K562 (cell line): ENCODE measurements around the gene ZYG11A. TPM values are rescaled to one million over a fixed set of nuclear protein-coding genes. Genes with fewer than 3 reads are reported as not detected.

Source experiments
- BRD4 ChIP-seq: fragments of 200-600 bp; sonication (generic); IDR thresholded peaks from 2 replicates; pipeline ENCODE4 v1.6.1; 2017; ENCODE audit warnings: inconsistent platforms
- POLR2G ChIP-seq: fragments of 200-400 bp; formaldehyde crosslinking; IDR thresholded peaks from 2 replicates; pipeline ENCODE4 v1.6.1; 2017; ENCODE audit warnings: low read depth, mild to moderate bottlenecking, antibody characterized with exemption, low read length, moderate library complexity
- SREBF2 ChIP-seq: sonication (generic); formaldehyde crosslinking; IDR thresholded peaks from 2 replicates; pipeline ENCODE4 v1.4.0; 2020; ENCODE audit warnings: mild to moderate bottlenecking, missing genetic modification reagents
- YY1 ChIP-seq, 3 experiments: IDR thresholded peaks; 2 replicates each; pipeline ENCODE4 v1.6.1; 2011; ENCODE audit warnings: low read length in 2 of 3, mild to moderate bottlenecking in 2 of 3, moderate library complexity in 2 of 3, borderline replicate concordance in 1 of 3, control low read depth in 1 of 3, low read depth in 1 of 3; ENCODE audit not compliant: insufficient read depth in 3 of 3, insufficient replicate concordance in 2 of 3, control insufficient read depth in 1 of 3, insufficient read length in 1 of 3; ENCODE audit errors: extremely low read depth in 1 of 3
- ZNF146 ChIP-seq: IDR thresholded peaks from one replicate; pipeline ENCODE4 v1.6.1; 2018; ENCODE audit warnings: missing compliant biosample characterization; ENCODE audit not compliant: unreplicated experiment
- ZSCAN29 ChIP-seq: fragments of 450-650 bp; IDR thresholded peaks from 2 replicates; pipeline ENCODE4 v1.6.1; 2017
- polyA plus RNA-seq, 8 experiments: library from polyadenylated mRNA; depleted of rRNA in 4 of 8; stranded (reverse) in 5 of 8; unstranded in 3 of 8; fragments of >200 nt; fragmentation: Nextera tagmentation in 2 of 8; fragmentation: Illumina TruSeq in 1 of 8; extraction: Ambion mirVana in 2 of 8; extraction: Trizol in 1 of 8; gene quantifications; 2 replicates each; pipeline versions ENCODE4 v1.2.1 to v1.2.3, GENCODE V29; 2011 to 2014; ENCODE audit warnings: inconsistent platforms in 1 of 8, missing spikeins in 1 of 8
- total RNA-seq, 7 experiments: library from RNA; depleted of rRNA in 6 of 7; stranded (reverse); fragments of >200 nt in 6 of 7; fragmentation: Illumina TruSeq in 2 of 7; extraction: Trizol in 2 of 7; gene quantifications; 2 replicates each; pipeline versions ENCODE4 v1.2.1 to v1.2.3, GENCODE V29; 2011 to 2021; ENCODE audit warnings: low replicate concordance in 1 of 7
- TF ChIP-seq, protein P1 (sequence below): fragments of 450-650 bp; IDR thresholded peaks from 2 replicates; pipeline ENCODE4 v1.6.1; 2016; ENCODE audit warnings: low read depth
- TF ChIP-seq, protein P2 (sequence below): sonication (generic); formaldehyde crosslinking; IDR thresholded peaks from 2 replicates; pipeline ENCODE4 v1.8.1; 2022; ENCODE audit warnings: missing genetic modification reagents
- TF ChIP-seq, protein P3 (sequence below): fragments of 450-650 bp; formaldehyde crosslinking; IDR thresholded peaks from 2 replicates; pipeline ENCODE4 v1.4.0; 2020; ENCODE audit warnings: mild to moderate bottlenecking
- TF ChIP-seq, protein P4 (sequence below): fragments of 200-800 bp; sonication (Bioruptor generic); IDR thresholded peaks from 2 replicates; pipeline ENCODE4 v1.6.1; 2017; ENCODE audit warnings: missing genetic modification characterization, missing compliant biosample characterization
- TF ChIP-seq, protein P5 (sequence below), 2 experiments: fragments of 450-650 bp; conservative IDR thresholded peaks; 2 replicates each; pipeline ENCODE4 v1.6.1; 2017; ENCODE audit warnings: mild to moderate bottlenecking in 2 of 2, moderate library complexity in 2 of 2

The ZYG11A gene
- total and polyA plus RNA-seq, 9 of the 15 experiments (the other 6 are each of a cell fraction or from before 2014, with no cell fraction given), result 4.5 to 21.9 (median 14.0) TPM

DNA sequence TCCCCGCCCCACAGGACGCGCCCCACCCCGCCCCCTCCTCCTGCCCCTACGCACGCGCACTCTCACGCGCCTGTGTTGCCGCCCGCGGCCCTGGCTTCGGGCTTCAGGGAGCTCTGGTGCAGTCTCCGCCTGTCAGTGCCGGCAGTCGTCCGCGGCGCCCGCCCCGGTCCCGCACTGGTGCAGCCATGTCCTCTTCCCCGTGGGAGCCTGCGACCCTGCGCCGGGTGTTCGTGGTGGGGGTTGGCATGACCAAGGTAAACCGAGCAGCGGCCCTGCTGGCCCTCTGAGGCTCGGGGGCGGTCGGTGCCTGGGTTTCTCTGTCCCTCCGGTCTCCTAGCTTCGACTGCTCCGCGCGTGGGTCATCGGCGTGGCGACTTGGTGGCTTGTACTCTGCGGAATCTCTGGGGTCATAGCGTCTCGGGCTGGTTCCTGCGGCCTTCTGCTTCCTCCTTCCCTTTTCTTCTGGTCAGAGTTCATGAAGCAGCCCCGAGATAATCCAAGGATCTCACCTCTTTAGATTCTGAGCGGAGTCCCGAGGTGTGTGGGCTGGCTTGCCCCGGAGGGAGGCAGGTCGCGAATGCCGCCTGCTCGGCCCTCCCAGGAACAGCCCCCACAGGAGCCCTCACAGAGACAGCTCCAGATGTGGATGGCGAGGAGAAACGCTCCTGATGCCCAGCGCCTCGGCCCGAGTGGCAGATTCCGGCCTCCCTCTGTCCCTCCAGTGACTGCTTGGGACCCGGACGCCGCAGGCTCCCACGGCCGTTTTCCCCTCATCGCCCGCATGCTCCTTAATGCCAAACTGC is 84.9 kb downstream of the ZYG11A start, which contains the start of gene SCP2 (continued):
- TF ChIP-seq, protein P1, sequence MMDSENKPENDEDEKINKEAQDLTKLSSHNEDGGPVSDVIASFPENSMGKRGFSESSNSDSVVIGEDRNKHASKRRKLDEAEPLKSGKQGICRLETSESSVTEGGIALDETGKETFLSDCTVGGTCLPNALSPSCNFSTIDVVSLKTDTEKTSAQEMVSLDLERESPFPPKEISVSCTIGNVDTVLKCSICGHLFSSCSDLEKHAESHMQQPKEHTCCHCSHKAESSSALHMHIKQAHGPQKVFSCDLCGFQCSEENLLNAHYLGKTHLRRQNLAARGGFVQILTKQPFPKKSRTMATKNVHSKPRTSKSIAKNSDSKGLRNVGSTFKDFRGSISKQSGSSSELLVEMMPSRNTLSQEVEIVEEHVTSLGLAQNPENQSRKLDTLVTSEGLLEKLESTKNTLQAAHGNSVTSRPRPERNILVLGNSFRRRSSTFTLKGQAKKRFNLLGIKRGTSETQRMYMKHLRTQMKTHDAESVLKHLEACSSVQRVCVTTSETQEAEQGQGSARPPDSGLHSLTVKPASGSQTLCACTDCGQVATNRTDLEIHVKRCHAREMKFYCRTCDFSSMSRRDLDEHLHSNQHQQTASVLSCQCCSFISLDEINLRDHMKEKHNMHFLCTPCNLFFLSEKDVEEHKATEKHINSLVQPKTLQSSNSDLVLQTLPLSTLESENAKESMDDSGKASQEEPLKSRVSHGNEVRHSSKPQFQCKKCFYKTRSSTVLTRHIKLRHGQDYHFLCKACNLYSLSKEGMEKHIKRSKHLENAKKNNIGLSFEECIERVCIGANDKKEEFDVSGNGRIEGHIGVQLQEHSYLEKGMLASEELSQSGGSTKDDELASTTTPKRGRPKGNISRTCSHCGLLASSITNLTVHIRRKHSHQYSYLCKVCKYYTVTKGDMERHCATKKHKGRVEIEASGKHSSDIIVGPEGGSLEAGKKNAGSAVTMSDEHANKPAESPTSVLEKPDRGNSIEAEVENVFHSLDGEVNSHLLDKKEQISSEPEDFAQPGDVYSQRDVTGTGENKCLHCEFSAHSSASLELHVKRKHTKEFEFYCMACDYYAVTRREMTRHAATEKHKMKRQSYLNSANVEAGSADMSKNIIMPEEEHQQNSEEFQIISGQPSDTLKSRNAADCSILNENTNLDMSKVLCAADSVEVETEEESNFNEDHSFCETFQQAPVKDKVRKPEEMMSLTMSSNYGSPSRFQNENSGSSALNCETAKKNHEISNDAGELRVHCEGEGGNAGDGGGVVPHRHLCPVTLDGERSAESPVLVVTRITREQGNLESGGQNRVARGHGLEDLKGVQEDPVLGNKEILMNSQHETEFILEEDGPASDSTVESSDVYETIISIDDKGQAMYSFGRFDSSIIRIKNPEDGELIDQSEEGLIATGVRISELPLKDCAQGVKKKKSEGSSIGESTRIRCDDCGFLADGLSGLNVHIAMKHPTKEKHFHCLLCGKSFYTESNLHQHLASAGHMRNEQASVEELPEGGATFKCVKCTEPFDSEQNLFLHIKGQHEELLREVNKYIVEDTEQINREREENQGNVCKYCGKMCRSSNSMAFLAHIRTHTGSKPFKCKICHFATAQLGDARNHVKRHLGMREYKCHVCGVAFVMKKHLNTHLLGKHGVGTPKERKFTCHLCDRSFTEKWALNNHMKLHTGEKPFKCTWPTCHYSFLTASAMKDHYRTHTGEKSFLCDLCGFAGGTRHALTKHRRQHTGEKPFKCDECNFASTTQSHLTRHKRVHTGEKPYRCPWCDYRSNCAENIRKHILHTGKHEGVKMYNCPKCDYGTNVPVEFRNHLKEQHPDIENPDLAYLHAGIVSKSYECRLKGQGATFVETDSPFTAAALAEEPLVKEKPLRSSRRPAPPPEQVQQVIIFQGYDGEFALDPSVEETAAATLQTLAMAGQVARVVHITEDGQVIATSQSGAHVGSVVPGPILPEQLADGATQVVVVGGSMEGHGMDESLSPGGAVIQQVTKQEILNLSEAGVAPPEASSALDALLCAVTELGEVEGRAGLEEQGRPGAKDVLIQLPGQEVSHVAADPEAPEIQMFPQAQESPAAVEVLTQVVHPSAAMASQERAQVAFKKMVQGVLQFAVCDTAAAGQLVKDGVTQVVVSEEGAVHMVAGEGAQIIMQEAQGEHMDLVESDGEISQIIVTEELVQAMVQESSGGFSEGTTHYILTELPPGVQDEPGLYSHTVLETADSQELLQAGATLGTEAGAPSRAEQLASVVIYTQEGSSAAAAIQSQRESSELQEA, result no peak; the same call in 1 of the 2 replicates
- TF ChIP-seq BRD4 (no peak), YY1 (IDR thresholded peaks at IDR 0.05; ENCODE audit: borderline replicate concordance in 1 of 3, control insufficient read depth in 1 of 3, extremely low read depth in 1 of 3, insufficient read depth in 3 of 3, insufficient read length in 1 of 3, insufficient replicate concordance in 2 of 3, low read depth in 1 of 3, low read length in 2 of 3) (peak in 2 of 3 experiments; percentile 16 to 37), ZSCAN29 (no peak), SREBF2 (CRISPR knock-in tag) (no peak), ZNF146 (CRISPR knock-in tag) (no peak), POLR2G (peak; percentile 89)
- TF ChIP-seq, protein P2, sequence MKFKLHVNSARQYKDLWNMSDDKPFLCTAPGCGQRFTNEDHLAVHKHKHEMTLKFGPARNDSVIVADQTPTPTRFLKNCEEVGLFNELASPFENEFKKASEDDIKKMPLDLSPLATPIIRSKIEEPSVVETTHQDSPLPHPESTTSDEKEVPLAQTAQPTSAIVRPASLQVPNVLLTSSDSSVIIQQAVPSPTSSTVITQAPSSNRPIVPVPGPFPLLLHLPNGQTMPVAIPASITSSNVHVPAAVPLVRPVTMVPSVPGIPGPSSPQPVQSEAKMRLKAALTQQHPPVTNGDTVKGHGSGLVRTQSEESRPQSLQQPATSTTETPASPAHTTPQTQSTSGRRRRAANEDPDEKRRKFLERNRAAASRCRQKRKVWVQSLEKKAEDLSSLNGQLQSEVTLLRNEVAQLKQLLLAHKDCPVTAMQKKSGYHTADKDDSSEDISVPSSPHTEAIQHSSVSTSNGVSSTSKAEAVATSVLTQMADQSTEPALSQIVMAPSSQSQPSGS (CRISPR knock-in tag), result no peak
- TF ChIP-seq, protein P3, sequence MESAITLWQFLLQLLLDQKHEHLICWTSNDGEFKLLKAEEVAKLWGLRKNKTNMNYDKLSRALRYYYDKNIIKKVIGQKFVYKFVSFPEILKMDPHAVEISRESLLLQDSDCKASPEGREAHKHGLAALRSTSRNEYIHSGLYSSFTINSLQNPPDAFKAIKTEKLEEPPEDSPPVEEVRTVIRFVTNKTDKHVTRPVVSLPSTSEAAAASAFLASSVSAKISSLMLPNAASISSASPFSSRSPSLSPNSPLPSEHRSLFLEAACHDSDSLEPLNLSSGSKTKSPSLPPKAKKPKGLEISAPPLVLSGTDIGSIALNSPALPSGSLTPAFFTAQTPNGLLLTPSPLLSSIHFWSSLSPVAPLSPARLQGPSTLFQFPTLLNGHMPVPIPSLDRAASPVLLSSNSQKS (CRISPR knock-in tag), result no peak
- TF ChIP-seq, protein P4, sequence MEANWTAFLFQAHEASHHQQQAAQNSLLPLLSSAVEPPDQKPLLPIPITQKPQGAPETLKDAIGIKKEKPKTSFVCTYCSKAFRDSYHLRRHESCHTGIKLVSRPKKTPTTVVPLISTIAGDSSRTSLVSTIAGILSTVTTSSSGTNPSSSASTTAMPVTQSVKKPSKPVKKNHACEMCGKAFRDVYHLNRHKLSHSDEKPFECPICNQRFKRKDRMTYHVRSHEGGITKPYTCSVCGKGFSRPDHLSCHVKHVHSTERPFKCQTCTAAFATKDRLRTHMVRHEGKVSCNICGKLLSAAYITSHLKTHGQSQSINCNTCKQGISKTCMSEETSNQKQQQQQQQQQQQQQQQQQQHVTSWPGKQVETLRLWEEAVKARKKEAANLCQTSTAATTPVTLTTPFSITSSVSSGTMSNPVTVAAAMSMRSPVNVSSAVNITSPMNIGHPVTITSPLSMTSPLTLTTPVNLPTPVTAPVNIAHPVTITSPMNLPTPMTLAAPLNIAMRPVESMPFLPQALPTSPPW (CRISPR knock-in tag), result peak; percentile 78
- TF ChIP-seq, protein P5, sequence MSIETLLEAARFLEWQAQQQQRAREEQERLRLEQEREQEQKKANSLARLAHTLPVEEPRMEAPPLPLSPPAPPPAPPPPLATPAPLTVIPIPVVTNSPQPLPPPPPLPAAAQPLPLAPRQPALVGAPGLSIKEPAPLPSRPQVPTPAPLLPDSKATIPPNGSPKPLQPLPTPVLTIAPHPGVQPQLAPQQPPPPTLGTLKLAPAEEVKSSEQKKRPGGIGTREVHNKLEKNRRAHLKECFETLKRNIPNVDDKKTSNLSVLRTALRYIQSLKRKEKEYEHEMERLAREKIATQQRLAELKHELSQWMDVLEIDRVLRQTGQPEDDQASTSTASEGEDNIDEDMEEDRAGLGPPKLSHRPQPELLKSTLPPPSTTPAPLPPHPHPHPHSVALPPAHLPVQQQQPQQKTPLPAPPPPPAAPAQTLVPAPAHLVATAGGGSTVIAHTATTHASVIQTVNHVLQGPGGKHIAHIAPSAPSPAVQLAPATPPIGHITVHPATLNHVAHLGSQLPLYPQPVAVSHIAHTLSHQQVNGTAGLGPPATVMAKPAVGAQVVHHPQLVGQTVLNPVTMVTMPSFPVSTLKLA (conservative IDR thresholded peaks at IDR 0.05), result peak; percentile 14 to 55; a peak in 2 of 4 replicates
